GM18870 (cell line): Measurements from ENCODE around the gene MRPL14.
"Not testable (repeated sequence)": the region's sequence is repeated elsewhere in the genome, so short reads cannot be mapped to it uniquely, and the experiment has no call there.

Source experiments
- ATAC-seq: cut with Tn5 transposase; IDR thresholded peaks from one replicate; pipeline ENCODE4 v1.9.1; 2021; ENCODE audit warnings: moderate library complexity; ENCODE audit not compliant: unreplicated experiment

MRPL14 gene

DNA sequence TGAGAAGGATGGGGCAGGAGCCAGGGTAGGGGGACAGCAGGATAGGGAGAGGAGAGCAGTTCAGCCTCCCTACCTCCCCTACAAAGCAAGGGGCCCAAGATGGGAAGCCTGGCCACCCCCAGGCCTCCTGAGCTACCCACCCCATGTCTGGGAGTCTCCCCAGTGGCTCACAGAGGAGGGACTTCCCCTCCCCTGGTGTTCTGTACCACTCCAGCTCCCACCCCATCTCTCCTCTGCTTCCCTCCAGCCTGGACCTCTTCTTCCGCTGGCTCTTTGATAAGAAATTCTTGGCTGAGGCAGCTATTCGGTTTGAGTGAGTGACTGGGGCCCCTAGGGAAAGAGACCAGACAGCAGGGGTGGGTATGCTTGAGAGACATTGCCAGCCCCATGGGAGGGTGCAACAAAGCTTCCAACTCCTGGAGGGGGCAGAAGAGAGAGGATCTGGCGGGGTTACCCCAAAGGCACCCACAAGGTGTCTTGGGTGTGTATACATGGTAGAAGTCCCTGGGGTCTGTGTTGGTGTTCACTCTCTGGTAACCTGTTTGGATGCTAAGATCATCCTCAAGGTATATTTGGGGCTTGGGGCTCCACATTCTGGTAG, 23.2 kb upstream of the MRPL14 start:
- no peak for ATAC-seq

DNA sequence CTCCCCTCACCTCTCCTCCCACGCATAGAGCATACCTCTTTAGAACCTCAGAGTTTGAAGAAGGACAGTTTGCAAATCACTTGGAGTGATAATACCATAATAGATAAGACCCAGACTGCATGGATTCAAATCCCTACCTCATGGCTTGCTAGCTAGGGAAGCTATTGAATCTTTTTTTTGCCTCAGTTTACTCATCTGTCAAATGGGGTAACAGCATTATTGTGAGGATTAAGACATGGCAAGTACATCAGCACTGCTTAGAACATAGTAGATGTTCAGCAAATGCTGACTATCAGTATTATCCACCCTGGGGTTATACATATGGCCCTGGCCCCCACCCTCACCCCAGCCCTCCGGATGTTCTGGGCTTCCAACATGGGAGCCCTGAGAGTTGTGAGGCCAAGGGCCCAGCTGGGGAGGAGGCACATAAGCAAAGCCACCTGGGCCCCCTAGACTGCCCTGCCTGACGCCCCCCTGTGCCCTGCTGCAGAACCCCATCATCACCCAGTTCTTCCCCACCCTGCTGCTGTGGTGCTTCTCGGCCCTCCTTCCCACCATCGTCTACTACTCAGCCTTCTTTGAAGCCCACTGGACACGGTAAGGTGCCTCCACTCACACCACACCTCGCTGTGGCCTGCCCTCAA, 22.2 kb upstream of the MRPL14 start:
- ATAC-seq: no peak

DNA sequence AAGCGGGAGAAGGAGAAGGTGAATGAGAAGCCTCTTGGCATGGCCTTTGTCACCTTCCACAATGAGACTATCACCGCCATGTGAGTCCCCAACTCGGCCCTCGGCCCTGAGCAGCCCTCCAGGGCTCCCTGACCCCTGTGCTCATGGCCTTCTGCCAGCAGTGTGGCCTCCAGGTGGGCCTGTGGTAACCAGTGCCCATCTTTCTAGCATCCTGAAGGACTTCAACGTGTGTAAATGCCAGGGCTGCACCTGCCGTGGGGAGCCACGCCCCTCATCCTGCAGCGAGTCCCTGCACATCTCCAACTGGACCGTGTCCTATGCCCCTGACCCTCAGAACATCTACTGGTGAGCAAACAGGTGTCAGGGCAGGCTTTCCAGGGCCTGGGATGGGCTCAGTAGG, 21.1 kb upstream of the MRPL14 start:
- no peak for ATAC-seq

- ATAC-seq: no peak
Measured at GRCh38 chr6:44147256-44147655, 20.0 kb upstream of the MRPL14 start.

DNA sequence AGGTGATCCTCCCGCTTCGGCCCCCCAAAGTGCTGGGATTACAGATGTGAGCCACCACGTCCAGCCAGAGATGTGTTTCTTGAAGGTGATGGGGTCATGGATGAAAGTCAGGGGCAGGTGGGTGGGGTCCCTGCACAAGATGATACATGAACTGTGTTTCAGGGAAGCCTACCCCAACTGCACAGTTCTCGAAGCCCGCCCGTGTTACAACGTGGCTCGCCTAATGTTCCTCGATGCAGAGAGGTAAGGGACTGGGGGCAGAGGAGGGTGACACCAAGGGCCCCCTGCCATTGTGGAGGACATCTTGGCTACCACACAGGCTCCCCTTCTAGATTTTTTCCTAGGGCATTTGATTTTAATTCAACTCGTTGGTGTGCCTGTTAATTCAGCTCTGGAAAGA, 19.4 kb upstream of the MRPL14 start:
- ATAC-seq: no peak

- no peak for ATAC-seq
Measured at GRCh38 chr6:44145839-44146238, 18.6 kb upstream of the MRPL14 start.

DNA sequence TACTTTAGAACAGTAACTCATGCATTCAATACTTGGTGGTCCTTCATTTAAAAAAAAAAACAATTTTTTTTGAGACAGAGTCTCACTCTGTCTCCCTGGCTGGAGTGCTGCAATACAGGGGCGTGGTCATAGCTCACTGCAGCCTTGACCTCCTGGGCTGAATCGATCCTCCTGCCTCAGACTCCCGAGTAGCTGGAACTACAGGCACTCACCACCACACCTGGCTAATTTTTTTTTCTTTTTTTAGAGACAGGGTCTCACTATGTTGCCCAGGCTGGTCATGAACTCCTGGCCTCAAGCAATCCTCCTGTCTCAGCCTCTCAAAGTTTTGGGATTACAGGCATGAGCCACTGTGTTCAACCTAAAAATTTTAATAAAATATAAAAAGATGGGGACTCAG, 17.3 kb upstream of the MRPL14 start:
- ATAC-seq: not testable (repeated sequence)

- ATAC-seq: no peak
Measured at GRCh38 chr6:44143731-44144130, 16.5 kb upstream of the MRPL14 start.

GRCh38 chr6:44142835-44143234, 15.6 kb upstream of the MRPL14 start:
- no peak for ATAC-seq

GRCh38 chr6:44139351-44139743, 12.1 kb upstream of the MRPL14 start:
- no peak for ATAC-seq

DNA sequence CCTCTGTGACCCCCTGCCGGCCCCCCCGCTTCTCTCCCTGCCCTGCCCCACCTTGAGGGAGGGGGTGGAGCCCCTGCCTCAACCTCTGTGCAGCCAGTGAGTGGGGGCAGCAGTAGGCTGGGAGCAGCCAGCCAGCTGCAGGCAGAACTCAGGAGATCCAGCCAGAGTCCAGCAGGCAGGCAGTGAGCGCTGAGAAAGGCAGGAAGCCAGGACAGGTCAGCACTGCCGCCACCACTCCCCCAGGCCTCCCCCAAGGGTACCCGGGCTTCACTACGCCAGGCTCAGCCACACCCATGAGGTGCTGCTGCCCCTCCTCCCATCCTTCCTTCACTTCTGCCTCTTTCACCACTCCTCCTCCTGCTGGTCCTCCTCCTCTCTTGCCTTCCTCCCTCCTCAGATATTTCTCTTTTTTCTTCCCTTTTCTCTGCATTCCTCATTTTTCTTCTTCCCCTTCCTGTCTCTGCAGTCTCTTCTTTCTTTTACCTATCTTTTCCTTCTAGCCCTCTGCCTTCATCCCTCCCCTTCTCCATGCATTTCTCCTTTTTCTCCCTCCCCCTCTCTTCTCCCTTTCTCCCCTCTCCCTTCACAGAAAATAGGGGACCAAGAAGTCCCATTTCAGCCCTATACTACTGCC, 11.6 kb upstream of the MRPL14 start:
- ATAC-seq: no peak

GRCh38 chr6:44135875-44136274, 8.6 kb upstream of the MRPL14 start:
- no peak for ATAC-seq

DNA sequence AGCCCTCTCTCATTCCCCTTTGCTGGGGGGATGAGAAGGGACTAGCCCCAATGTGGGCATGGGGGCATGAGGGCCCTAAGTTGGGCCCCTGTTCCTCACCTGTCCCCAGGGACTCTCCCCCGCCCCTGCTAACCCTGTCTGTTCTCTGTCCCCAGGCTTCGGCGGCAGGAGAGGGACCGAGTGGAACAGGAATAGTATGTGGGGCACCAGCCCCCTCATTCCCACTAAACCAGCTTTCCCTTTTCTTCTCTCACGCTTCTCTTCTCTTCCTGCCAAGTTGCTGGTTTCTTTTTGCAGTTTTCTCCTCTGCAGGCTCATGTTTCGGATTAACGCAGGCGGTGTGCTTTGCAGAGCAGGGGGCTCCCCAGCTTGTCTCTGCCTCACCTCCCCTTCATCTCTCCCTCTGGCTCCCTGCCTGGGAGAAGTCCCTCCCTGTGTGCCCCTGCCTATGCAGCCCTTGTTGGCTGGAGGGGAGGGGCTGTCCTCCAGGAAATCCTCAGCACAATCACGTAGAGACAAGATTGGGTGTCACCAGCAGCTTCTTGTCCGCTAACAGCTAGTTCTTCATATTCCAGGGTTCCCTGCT, 8.0 kb upstream of the MRPL14 start:
- no peak for ATAC-seq

DNA sequence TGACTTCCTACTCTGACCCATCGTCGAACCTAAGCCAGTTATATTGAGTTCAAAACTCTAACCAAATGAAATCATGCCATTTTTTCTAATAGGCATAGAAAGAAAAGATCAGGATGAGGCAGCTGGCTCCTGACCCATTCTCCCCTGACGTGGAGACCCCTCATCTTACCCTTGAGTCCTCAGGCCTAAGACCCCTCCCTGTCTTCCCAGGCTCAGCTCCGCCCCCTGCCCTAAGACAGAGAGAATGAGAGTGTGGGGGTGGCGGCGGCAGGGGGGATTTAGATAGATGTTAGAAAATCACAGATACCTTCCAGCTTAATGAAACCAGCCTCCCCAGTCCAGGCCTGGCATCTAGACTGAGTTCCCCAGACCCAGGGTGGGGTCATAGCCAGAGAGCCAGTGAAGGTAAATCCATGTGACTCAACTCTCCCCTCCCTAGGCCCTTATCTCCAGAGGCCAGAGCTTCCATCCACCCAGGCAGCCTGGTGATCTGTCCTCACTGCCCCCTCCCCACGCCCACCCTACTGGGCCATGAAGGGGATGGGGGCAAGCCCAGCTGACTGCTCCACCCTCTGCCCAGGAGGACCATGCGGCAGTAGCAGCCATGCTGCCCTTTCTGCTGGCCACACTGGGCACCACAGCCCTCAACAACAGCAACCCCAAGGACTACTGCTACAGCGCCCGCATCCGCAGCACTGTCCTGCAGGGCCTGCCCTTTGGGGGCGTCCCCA, 6.9 kb upstream of the MRPL14 start:
- ATAC-seq: no peak

GRCh38 chr6:44133003-44133931, 6.0 kb upstream of the MRPL14 start:
- ATAC-seq: no peak

GRCh38 chr6:44132476-44132875, 5.2 kb upstream of the MRPL14 start:
- no peak for ATAC-seq

GRCh38 chr6:44131892-44132291, 4.6 kb upstream of the MRPL14 start:
- no peak for ATAC-seq

- no peak for ATAC-seq
Measured at GRCh38 chr6:44129841-44130322, 2.6 kb upstream of the MRPL14 start.

DNA sequence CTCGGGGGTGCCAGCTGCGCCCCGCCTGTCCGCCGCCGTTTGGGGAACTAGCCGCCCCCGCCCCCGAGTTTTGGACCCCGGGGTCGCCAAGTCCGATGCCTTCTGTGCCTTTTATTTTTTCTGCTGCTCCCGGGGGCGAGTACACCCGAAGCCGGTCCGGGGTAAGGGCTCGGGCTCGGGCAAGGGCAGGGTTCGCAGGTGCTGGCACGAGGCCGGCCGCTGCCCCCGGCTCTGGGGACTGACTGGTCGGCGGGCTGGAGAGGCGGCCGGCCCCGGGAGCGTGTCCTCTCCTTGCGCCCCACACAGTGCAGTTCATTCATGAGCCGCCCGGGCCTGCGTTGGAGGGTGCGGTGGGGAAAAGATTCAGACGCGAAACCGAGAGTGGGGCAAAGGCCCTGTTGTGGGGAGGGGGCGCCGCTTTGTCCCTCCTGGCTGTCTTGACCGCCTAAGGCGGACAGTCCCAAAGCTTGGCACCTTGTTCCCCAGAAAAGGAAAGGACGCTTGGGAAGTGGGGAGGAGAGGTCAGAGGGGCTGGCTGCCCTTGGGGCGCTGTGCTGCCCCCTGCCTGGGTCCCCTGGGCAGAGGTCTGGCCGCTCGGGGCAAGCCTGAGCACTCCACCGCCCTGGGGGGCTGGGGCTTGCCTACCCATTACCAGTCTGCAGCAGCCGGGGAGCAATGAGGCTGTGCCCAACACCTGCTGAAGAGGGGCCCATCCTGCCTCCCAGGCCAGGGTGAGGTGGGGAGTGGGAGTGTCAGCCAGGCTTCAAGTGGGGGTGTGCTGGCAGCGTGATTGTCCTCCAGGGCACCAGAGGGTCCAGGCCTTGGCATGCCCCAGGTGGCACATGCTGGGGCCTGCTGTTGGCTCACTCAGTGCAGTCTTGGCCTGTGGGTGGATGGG, 1.0 kb upstream of the MRPL14 start:
- ATAC-seq: no peak
